Loucy (cell line): ENCODE results near the gene SPRR2B.
"Not testable (repeated sequence)": the region's sequence is repeated elsewhere in the genome, so short reads cannot be mapped to it uniquely, and the experiment has no call there.

Source experiments
- H2AFZ ChIP-seq: fragments of 200-600 bp; sonication (generic); 2 replicates; pipeline ENCODE4 v1.6.0; 2016; ENCODE audit warnings: antibody characterized with exemption, mild to moderate bottlenecking, low read length, moderate library complexity
- H3F3A ChIP-seq: fragments of 200-600 bp; 2 replicates; pipeline ENCODE4 v1.6.0; 2016; ENCODE audit warnings: antibody characterized with exemption, low read depth, mild to moderate bottlenecking
- H3K27me3 ChIP-seq: fragments of 200-600 bp; sonication (generic); 2 replicates; pipeline ENCODE4 v1.6.1; 2014; ENCODE audit warnings: low read length, mild to moderate bottlenecking; ENCODE audit not compliant: insufficient read depth, poor library complexity, severe bottlenecking
- H3K36me3 ChIP-seq: fragments of 200-600 bp; sonication (generic); 2 replicates; pipeline ENCODE4 v1.6.1; 2016; ENCODE audit warnings: low read length; ENCODE audit not compliant: insufficient read depth
- H3K4me1 ChIP-seq: fragments of 200-600 bp; sonication (generic); 2 replicates; pipeline ENCODE4 v1.5.1; 2014; ENCODE audit warnings: low read length, mild to moderate bottlenecking; ENCODE audit not compliant: insufficient read depth, poor library complexity, severe bottlenecking
- H3K4me2 ChIP-seq: fragments of 200-600 bp; sonication (generic); 2 replicates; pipeline ENCODE4 v1.6.0; 2014; ENCODE audit warnings: antibody characterized with exemption, low read length, low read depth, mild to moderate bottlenecking; ENCODE audit not compliant: poor library complexity, severe bottlenecking
- H3K4me3 ChIP-seq: fragments of 200-600 bp; sonication (generic); 2 replicates; pipeline ENCODE4 v1.5.1; 2014; ENCODE audit warnings: low read length, mild to moderate bottlenecking, mixed read lengths; ENCODE audit not compliant: poor library complexity, severe bottlenecking
- H3K79me2 ChIP-seq: fragments of 200-600 bp; sonication (generic); 2 replicates; pipeline ENCODE4 v1.6.1; 2014; ENCODE audit warnings: low read length; ENCODE audit not compliant: insufficient read depth
- H3K9ac ChIP-seq: fragments of 200-600 bp; sonication (generic); 2 replicates; pipeline ENCODE4 v1.6.0; 2014; ENCODE audit warnings: mild to moderate bottlenecking, low read depth, low read length, moderate library complexity; ENCODE audit not compliant: poor library complexity, severe bottlenecking
- H3K9me2 ChIP-seq: fragments of 200-600 bp; sonication (generic); replicated peaks from 2 replicates; pipeline ENCODE4 v1.6.1; 2016; ENCODE audit warnings: low read depth, low read length, mixed read lengths
- H3K9me3 ChIP-seq: fragments of 200-600 bp; sonication (generic); 2 replicates; pipeline ENCODE4 v1.6.1; 2014; ENCODE audit warnings: mild to moderate bottlenecking, antibody characterized with exemption, low read length, low read depth; ENCODE audit not compliant: insufficient read depth
- H4K20me1 ChIP-seq: fragments of 200-600 bp; sonication (generic); 2 replicates; pipeline ENCODE4 v1.6.0; 2014; ENCODE audit warnings: antibody characterized with exemption, low read length, mild to moderate bottlenecking; ENCODE audit not compliant: insufficient read depth, poor library complexity, severe bottlenecking
- CTCF ChIP-seq: fragments of 200-600 bp; sonication (generic); conservative IDR thresholded peaks from 2 replicates; pipeline ENCODE4 v1.5.1; 2014; ENCODE audit warnings: mild to moderate bottlenecking, antibody characterized with exemption, low read length
- EZH2phosphoT487 ChIP-seq: fragments of 200-600 bp; IDR thresholded peaks from 2 replicates; pipeline ENCODE4 v1.6.1; 2018; ENCODE audit warnings: antibody characterized with exemption, mild to moderate bottlenecking, moderate library complexity, borderline replicate concordance

Gene SPRR2B

DNA sequence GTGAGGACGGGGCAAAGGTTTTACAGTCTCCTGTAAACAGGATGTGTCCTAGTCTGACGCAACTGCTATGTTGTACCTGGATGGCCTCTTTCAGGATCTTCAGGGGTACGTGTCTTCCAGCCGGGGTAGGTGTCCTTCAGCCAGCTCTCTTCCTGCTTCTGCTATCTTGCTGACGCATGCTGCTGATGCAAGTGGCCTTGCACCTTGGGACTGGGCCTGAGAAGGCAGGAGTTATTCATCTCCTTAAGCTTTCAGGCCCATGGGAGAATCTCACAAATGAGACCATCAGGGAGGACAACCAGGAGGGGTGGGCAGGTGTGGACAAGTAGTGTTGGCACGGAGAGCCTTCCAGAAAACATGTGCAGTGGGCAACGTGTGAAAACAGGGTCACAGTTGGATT is 48.3 kb downstream of the SPRR2B start:
- Histone ChIP-seq H3K4me2 (no peak overlapping the region), H3F3A (no peaks in the 10 kb centered on the region), H2AFZ (no peak overlapping the region), H3K27me3 (no peaks in the 10 kb centered on the region), H3K79me2 (no peaks in the 10 kb centered on the region), H4K20me1 (no peaks in the 10 kb centered on the region), H3K4me3 (no peak overlapping the region), H3K9ac (no peak overlapping the region), H3K9me3 (no peaks in the 10 kb centered on the region), H3K9me2 (no peaks in the 10 kb centered on the region), H3K36me3 (no peaks in the 10 kb centered on the region), H3K4me1 (no peaks in the 10 kb centered on the region)
- TF ChIP-seq CTCF, result no peak
- TF ChIP-seq EZH2phosphoT487, result no peak

DNA sequence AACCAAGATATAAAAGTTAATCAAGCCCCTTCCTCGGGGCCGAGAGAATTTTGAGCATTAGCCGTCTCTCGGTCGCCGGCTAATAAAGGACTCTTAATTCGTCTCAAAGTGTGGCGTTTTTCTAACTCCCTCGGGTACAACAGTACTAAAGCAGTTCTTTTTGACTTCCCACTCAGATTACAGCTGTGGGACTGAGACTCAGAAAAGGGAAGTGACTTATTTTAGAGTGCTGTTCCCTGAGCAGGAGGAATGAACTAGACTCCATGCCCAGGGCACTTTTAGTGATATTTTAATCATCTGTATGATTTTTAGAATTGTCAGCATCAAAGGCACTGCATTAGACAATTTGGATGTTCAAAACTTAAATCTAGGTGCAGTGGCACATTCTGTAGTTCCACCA is 49.1 kb downstream of the SPRR2B start:
- not testable (repeated sequence) for H3K79me2 ChIP-seq, H3K4me1 ChIP-seq, H3K4me2 ChIP-seq, H2AFZ ChIP-seq, H3K27me3 ChIP-seq, H4K20me1 ChIP-seq, H3F3A ChIP-seq, H3K4me3 ChIP-seq, H3K36me3 ChIP-seq, H3K9me2 ChIP-seq, H3K9ac ChIP-seq, H3K9me3 ChIP-seq

DNA sequence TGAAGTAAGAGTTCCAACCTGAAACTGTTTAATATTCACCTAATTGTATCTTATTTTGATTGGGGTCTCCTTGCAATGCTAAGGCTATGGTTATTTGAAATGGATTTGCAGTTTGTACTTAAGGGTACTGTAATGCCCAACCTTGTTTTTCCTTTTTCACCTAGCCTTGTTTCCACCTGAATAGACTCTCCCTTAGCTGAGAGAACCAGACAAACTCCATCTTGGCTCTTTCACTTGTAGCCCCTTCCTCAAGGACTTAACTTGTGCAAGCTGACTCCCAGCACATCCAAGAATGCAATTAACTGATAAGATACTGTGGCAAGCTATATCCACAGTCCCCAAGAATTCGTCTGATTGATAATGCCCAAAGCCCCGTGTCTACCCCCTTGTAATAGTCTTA is 49.6 kb downstream of the SPRR2B start:
- not testable (repeated sequence) for H3K36me3 ChIP-seq

More for the DNA sequence above, 49.6 kb downstream of the SPRR2B start:
- not testable (repeated sequence) for H3K9ac ChIP-seq, H3K4me1 ChIP-seq, H3K9me2 ChIP-seq, H3K4me3 ChIP-seq, H3K9me3 ChIP-seq, H3K27me3 ChIP-seq, H4K20me1 ChIP-seq, H3K79me2 ChIP-seq, H3K4me2 ChIP-seq, H3F3A ChIP-seq, H2AFZ ChIP-seq
